Erythroblast (primary cell): ENCODE measurements around the gene TBXA2R.

Source experiments
- DNase-seq, 2 experiments: peaks; one replicate each; lab custom pipeline; 2025; lab: John Stamatoyannopoulos, UW
- GATA1 ChIP-seq: IDR thresholded peaks from 2 replicates; pipeline ENCODE4 v1.6.1; 2011; ENCODE audit warnings: low read depth, mild to moderate bottlenecking, control low read depth, low read length, moderate library complexity
- POLR2A ChIP-seq: IDR thresholded peaks from 2 replicates; pipeline ENCODE4 v1.6.1; 2011; ENCODE audit warnings: mild to moderate bottlenecking, low read length

TBXA2R gene

DNA sequence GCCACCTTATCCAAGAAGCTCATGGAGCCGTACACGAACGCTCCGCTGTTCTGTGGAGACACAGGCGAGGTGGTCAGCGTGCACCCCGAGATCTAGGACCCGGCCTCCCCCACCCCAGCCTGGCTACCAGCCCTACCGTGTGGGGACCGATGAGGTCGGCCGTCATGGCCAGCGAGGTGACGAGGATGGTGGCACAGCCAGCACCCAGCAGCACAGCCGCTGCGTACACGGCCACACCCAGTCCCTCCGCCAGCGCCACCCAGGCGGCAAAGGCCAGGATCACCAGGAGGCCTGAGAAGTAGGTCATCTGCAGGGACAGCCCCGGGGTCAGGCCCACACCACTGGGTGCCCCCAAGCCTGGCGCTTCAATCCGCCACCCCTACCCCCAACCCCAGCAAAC lies 60.6 kb downstream of the TBXA2R start:
- no peak for DNase-seq
- TF ChIP-seq POLR2A (no peak), GATA1 (no peak)

DNA sequence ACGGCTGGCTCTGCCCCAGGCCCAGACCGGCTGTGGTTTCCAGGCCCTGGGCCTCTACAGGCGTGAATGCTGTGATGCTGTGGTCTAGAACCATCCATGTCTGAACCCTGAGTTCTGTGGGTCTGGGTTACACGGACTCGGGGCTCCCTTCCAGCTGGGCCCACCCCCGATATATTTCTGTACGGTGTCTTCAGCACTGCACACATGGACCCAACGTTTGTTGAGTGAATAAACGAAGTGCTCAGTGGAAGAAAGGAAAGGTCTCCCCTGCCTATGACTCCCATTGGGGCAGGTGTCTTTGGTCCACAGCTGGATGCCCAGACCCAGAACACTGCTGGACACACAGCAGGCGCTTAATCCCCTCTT lies 61.0 kb downstream of the TBXA2R start:
- TF ChIP-seq GATA1 (no peak), POLR2A (no peak)
- no peak for DNase-seq

DNA sequence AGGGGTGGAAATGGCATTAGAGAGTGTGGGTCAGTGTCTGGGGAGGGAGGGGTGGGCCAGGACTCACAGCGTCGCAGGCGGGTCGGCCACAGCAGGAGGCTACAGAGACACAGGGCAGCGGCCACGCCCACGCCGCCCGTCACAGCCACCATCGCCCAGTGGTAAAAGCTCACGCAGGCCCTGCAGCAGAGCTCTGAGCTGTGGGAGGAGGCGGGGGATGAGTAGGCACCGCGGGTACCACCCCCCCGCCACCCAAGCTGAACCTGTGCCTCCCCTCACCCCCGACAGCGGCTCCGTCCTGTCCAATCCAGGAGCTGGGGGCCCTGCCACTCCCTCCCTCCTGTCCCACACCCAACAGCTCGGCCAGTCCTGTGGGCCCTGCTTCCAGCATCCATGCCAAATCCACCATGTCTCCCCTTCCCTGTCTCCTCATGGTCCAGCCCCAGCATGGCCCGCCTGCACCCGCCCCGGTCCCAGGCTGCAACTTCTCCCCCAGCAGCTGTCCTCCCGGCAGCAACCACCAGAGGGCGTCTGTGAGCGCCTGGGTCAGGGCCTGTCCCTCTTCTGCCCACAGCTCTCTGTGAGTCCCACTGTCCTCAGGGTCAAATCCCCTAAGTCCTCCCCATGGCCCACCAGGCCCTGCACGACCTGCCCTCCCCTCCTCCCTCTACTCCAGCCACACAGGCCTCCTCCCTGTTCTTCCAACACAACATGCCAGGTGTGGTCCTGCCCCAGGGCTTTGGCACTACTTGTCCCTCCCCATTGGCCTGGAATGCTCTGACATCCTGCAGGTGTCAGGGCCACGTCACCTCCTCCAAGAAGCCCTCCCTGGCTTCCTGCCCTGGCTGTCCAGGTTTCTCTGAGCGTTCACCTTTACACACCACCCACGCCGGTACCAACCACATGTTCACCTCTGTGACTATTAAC lies 61.7 kb downstream of the TBXA2R start:
- DNase-seq: peak; percentile 65 to 83
- TF ChIP-seq POLR2A: no peak
- no peak for TF ChIP-seq GATA1
